Measurements from ENCODE around the gene LIMCH1.

The LIMCH1 gene

DNA sequence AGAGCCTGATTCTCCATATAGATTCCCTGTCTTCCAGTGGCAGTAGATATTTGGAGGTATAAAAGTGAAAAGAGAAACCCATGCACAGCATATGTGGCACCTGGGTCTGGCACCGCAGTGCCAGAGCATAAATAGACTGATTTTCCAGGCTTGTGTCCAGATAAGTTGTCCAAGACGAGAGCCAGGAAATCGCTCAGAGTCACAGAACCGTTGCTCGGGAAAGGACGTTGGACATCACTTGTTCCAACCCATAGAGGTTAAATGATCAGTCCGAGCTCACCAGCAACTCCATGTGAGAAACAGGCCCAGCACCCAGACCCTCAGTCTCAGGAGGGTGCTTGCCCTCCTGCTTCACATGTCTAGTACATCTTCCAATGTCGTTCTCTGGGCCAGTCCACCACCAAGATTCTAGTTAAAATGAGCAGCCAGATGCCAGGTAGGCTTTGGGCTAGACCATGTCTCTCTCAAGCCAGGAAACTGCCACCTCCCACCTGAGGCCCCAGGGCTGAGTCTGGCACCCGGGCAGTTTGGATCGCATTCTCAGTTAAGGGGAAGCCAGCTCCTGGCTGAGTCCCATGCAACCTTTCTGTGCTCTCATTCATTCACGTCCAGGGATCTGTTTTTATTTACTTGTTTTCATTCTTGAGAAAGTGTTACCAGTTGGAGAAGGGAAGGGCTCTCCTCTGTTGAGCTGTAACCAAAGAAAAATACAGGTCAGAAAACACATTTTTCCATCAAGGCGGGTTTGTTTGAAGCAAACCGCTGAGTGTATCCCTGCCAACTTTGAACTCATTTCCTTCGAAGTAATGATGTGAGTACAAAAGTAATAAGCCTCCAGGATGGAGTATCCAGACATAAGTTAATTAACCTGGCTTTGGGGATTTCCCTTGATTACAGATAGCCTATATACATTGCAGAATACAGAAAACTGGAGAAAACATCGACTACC, 118.9 kb downstream of the LIMCH1 start:
- TF ChIP-seq, protein P1, sequence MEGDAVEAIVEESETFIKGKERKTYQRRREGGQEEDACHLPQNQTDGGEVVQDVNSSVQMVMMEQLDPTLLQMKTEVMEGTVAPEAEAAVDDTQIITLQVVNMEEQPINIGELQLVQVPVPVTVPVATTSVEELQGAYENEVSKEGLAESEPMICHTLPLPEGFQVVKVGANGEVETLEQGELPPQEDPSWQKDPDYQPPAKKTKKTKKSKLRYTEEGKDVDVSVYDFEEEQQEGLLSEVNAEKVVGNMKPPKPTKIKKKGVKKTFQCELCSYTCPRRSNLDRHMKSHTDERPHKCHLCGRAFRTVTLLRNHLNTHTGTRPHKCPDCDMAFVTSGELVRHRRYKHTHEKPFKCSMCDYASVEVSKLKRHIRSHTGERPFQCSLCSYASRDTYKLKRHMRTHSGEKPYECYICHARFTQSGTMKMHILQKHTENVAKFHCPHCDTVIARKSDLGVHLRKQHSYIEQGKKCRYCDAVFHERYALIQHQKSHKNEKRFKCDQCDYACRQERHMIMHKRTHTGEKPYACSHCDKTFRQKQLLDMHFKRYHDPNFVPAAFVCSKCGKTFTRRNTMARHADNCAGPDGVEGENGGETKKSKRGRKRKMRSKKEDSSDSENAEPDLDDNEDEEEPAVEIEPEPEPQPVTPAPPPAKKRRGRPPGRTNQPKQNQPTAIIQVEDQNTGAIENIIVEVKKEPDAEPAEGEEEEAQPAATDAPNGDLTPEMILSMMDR (conservative IDR thresholded peaks at IDR 0.05; ENCODE audit: low read length), result no peak
- no peak for DNase-seq (ENCODE audit: low read depth)
- H3K4me3 ChIP-seq (ENCODE audit: low read length), result no peak overlapping the region

DNA sequence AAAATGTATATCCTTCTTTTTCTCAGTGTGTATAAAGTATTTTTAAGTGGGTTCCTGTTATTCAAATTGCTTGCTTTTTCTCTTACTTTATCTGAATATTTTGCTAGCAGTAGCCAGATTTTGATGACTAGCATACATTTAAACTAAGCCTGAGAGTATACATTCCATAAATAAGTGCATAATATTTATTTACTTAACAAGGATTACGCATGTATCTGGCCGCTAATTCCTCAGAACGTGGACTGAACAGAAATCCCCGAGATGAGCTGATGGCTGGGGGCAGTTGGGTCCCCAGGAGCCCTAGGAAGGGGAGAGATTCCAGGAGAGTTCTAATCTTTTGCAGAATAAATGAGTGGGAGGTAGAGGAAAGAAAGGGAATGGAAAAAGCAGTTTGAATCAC, 119.6 kb downstream of the LIMCH1 start:
- DNase-seq (ENCODE audit: low read depth), result no peak
- TF ChIP-seq, protein P1 (conservative IDR thresholded peaks at IDR 0.05; ENCODE audit: low read length), result no peak
- H3K4me3 ChIP-seq (ENCODE audit: low read length), result no peak overlapping the region

DNA sequence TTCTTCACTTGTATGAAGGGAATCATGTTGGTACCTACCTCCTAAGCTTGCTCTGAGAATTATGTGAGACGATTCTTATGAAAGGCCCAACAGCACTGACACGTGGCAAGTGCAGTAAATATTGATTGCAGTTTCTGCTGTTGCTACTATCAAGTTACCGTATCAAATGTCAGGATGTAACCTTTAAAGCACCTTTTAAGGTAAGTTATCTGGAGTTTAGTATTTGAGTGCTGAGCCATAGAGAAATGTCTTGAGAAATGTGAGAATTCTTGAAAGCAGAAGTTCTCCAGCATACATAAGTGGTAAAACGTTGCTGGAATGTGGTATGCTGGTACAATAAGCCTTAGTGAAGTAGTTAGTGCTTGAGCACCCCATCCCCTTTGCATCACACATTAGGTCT, 120.2 kb downstream of the LIMCH1 start:
- TF ChIP-seq, protein P1 (conservative IDR thresholded peaks at IDR 0.05; ENCODE audit: low read length), result no peak
- no peak for DNase-seq (ENCODE audit: low read depth)

DNA sequence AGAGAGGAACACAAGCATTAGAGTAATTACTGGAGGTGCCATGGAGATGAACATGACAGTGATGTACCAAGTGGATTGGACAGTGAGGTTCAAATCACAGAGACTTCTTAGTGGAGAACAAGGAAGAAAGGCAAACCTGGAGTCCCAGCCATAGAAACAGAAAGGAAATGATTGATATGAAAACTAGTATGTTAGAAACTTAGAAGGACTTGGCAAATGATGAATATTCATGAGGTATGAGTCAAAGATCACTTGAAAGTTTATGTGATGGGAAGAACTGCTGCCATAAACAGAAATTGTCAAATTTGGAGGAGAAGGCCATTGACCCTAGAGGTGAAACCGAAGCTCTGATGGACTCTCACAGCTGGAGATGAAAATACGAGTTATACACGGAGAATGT, 122.4 kb downstream of the LIMCH1 start:
- DNase-seq (ENCODE audit: low read depth), result no peak
- no peak overlapping the region for H3K4me3 ChIP-seq (ENCODE audit: low read length)
- TF ChIP-seq, protein P1 (conservative IDR thresholded peaks at IDR 0.05; ENCODE audit: low read length), result no peak

More for the DNA sequence above, 120.2 kb downstream of the LIMCH1 start:
- no peak overlapping the region for H3K4me3 ChIP-seq (ENCODE audit: low read length)

DNA sequence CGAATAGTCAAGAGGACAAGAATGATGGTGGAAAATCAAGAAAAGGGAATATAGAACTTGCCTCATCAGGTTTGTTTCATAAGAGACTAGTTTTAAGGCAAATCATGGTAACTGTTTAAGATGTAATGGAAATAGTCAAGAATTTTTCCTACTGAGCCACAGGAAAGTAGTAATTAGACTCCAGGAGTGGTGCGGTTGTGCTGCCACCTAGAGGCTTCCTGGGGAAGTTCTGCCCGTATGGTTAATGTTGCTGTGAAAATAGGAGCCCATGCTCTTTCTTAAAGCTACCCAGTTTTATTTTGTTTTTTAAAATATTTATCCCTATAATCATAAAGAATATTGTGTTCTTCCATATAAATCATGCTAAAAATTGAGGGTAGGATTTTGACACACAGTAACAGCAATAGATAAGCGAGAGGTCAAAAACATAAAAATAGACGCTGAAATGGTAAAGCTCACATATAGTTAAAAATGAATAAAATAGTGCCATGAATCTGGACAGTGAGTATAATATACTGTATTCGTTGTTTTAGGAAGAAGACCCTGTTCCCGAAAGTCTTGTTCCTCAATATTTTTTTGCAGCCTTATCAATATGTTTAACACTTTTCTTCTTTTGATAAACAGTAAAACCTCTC, 123.6 kb downstream of the LIMCH1 start:
- DNase-seq (ENCODE audit: low read depth), result peak; percentile 46
- no peak overlapping the region for H3K4me3 ChIP-seq (ENCODE audit: low read length)
- TF ChIP-seq, protein P1 (conservative IDR thresholded peaks at IDR 0.05; ENCODE audit: low read length), result peak; percentile 99

DNA sequence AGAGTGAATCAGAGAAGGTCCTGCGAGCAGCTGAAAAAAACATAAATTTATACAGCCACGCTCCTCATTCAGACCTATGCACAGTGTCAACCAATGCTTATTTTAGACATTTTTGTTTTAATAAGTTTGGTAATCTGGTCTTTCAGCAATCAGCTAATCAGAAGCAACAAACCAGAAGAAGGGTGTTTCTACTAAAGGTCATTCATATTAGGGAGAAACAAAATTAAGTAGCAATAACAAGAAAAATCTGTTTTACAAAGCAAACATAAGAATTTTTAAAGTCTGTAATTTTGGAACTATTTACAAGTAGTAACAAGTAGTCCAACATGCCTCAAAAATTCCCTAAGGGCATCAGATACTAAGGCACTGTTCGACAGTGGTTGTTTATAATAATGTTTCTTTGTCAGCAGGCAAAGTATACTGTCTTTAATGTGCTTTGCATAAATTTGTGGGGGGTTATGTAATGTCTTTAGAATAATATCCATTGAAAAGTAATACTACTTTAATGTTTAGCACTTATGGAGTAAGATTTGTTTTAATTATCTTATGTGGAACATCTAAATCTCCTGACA, 127.8 kb downstream of the LIMCH1 start:
- H3K4me3 ChIP-seq (ENCODE audit: low read length), result no peak overlapping the region
- DNase-seq (ENCODE audit: low read depth), result no peak
- TF ChIP-seq, protein P1 (conservative IDR thresholded peaks at IDR 0.05; ENCODE audit: low read length), result no peak

Data from AG10803 (cell line).